AG04450 (cell line): ENCODE data around the gene SGPL1. TPM values are rescaled to one million over a fixed set of nuclear protein-coding genes. Genes with fewer than 3 reads are reported as not detected.

ENCODE experiments used
- CTCF ChIA-PET: fragments of 300-600, 350-600 bp; formaldehyde crosslinking; extraction: SDS; loops from one replicate; lab custom pipeline; 2022; ENCODE audit warnings: antibody characterized with exemption, inconsistent platforms; lab: Charles Lee
- POLR2A ChIA-PET: fragments of 350-600 bp; formaldehyde crosslinking; extraction: SDS; loops from one replicate; lab custom pipeline; 2021; ENCODE audit warnings: antibody characterized with exemption, inconsistent platforms; lab: Yijun Ruan, JAX
- DNase-seq: peaks from one replicate; pipeline ENCODE4 v3.0.0-alpha.2; 2011; ENCODE audit warnings: low read depth, low spot score
- H3K27ac ChIP-seq: one replicate; pipeline ENCODE4 v1.5.1; 2012; ENCODE audit warnings: low read depth, low read length, control low read depth
- H3K27me3 ChIP-seq: one replicate; pipeline ENCODE4 v1.6.0; 2012; ENCODE audit warnings: low read length; ENCODE audit not compliant: control insufficient read depth, insufficient read depth
- H3K4me3 ChIP-seq: 2 replicates; pipeline ENCODE4 v1.5.1; 2011; ENCODE audit warnings: mild to moderate bottlenecking, low read depth, low read length, control low read depth
- H3K9me3 ChIP-seq: 2 replicates; pipeline ENCODE4 v1.5.1; 2012; ENCODE audit warnings: low read length; ENCODE audit not compliant: control insufficient read depth, insufficient read depth
- polyA plus RNA-seq: library from polyadenylated mRNA; depleted of rRNA; stranded (reverse); fragments of >200 nt; gene quantifications from 2 replicates; pipeline ENCODE4 v1.2.3, GENCODE V29; 2011
- TF ChIP-seq, protein P1 (sequence below): IDR thresholded peaks from 2 replicates; pipeline ENCODE4 v1.5.1; 2011; ENCODE audit warnings: low read depth, low read length, control low read depth, inconsistent platforms

The SGPL1 gene
- polyA plus RNA-seq, 1 experiment = 30.8 TPM

DNA sequence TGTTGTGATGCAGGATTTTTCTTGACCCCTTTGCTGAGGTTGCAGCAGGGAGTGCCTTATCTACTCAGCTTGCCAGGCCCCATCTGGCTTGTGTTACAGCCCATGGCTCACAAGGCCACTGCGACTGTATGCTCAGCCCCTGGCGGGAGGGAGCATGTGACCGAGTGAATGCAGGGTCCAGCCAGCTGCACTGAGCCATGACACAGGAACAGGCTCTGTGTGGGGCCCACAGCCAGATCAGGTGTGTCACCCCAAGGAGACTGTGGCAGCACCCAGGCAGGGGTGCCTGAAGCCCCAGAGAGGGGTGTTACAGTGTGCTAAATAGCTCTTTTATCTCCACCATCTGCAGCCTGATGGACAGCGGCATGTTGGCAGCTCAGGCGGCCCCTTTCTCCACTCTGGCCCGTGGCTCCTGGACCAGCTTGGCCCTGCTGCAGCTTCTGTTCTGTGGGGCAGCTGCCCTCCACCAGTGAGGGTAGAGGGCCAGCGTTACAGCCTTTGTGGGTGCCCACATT is 75.2 kb downstream of the SGPL1 start:
- H3K27ac ChIP-seq = no peak overlapping the region
- DNase-seq = no peak
- no peak overlapping the region for H3K4me3 ChIP-seq
- H3K9me3 ChIP-seq = no peaks in the 10 kb centered on the region; the same call in 1 of the 2 replicates
- TF ChIP-seq, protein P1, sequence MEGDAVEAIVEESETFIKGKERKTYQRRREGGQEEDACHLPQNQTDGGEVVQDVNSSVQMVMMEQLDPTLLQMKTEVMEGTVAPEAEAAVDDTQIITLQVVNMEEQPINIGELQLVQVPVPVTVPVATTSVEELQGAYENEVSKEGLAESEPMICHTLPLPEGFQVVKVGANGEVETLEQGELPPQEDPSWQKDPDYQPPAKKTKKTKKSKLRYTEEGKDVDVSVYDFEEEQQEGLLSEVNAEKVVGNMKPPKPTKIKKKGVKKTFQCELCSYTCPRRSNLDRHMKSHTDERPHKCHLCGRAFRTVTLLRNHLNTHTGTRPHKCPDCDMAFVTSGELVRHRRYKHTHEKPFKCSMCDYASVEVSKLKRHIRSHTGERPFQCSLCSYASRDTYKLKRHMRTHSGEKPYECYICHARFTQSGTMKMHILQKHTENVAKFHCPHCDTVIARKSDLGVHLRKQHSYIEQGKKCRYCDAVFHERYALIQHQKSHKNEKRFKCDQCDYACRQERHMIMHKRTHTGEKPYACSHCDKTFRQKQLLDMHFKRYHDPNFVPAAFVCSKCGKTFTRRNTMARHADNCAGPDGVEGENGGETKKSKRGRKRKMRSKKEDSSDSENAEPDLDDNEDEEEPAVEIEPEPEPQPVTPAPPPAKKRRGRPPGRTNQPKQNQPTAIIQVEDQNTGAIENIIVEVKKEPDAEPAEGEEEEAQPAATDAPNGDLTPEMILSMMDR = no peak
- ChIA-PET POLR2A (no interaction called here), CTCF (interaction anchor here (2.6 kb wide), 1 partner anchor 12 kb away, joined by 15 read pairs; no protein-coding TSS in a partner anchor)
- H3K27me3 ChIP-seq = no peaks in the 10 kb centered on the region

DNA sequence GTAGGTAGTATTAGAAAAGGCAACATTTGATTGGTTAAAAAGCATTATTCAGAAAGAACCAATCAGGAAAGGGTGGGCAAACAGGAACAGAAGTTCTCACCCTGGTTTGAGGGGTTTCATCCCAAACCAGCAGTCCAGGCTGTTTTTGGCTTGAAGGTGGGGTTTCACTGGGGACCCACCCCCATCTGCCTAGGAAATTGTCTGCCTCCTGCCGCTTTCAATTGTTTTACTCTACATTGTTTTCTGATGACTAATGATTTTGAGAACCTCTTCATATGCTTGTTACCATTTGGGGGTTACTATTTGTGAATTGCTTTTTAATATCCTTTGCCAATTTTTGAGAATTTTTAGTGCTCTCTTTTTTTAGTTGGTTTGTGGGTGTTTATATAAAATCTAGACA is 75.9 kb downstream of the SGPL1 start:
- H3K27me3 ChIP-seq = peaks cover 5% of the 10 kb centered on the region
- H3K4me3 ChIP-seq = no peak overlapping the region
- TF ChIP-seq, protein P1 = no peak
- no peaks in the 10 kb centered on the region; the same call in none of the 2 replicates for H3K9me3 ChIP-seq
- CTCF ChIA-PET = interaction anchor here (2.6 kb wide), 1 partner anchor 12 kb away, joined by 15 read pairs; no protein-coding TSS in a partner anchor
- no peak for DNase-seq
- POLR2A ChIA-PET = no interaction called here
- no peak overlapping the region for H3K27ac ChIP-seq

DNA sequence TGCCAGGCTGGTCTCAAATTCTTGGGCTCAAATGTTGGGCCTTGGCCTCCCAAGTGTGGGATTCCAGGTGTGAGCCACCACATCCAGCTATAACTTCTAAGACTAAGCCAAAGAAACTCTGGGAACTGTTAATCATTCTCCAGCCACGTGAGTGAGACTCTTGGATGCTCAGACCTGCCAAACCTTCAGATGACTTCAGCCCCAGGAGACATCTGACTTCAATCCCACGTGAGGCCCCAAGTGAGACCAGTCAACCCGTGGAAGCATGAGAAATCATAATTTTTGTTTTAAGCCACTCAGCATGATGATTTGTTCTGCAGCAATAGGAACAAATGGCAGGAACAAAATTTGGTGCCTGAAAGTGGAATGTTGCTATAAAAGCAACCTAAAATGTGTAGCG is 76.9 kb downstream of the SGPL1 start:
- POLR2A ChIA-PET = no interaction called here
- TF ChIP-seq, protein P1 = no peak
- Histone ChIP-seq H3K27ac (no peak overlapping the region), H3K27me3 (peaks cover 9% of the 10 kb centered on the region), H3K9me3 (no peaks in the 10 kb centered on the region; the same call in none of the 2 replicates), H3K4me3 (no peak overlapping the region)
- CTCF ChIA-PET = interaction anchor here (0.7 to 1.1 kb wide), 2 partner anchors 9 to 11 kb away, joined by 4 to 7 read pairs; no protein-coding TSS in a partner anchor
- no peak for DNase-seq

DNA sequence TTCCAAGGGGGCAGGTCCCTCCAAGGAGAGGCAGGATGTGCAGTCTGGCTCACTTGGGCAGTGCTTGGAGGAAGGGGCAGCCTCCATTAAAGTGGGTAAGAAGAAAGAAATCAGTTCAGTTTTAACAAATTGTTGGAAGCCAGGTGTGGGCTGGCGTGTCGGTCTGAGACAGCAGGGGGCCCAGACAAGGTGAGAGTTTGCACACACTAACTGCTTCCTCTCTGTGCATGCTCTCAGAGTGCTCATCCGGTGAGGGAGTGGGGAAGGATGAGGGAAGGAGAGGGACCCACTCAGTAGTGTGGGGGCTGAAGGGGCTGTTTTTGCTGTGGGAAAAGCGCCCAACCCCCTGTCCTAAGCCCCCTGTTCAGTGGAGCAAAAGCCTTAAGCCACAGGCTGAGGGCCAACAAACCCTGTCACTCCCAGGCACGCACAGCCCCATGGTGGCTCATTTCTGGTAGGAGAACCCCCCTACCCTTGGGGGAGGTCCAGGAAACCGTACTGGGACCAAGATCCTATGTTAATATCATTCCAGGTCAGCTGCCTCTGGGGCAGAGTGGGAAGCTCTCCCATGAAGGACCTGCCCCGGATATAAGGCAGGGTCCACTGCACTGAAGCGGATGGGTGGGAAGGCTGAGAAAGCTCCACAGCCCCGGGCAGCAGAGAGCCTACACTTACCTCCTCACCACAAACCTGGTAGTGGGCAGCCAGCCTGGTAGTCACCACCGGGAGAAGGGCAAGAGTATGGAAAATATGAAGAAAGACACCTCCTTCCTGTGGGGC is 77.7 kb downstream of the SGPL1 start:
- ChIA-PET POLR2A (no interaction called here), CTCF (interaction anchor here (1.1 kb wide), 2 partner anchors 10 kb away, joined by 4 read pairs; no protein-coding TSS in a partner anchor)
- no peak overlapping the region for H3K27ac ChIP-seq
- H3K27me3 ChIP-seq = peaks cover 11% of the 10 kb centered on the region
- DNase-seq = no peak
- H3K9me3 ChIP-seq = no peaks in the 10 kb centered on the region; the same call in 1 of the 2 replicates
- H3K4me3 ChIP-seq = no peak overlapping the region
- TF ChIP-seq, protein P1 = no peak

DNA sequence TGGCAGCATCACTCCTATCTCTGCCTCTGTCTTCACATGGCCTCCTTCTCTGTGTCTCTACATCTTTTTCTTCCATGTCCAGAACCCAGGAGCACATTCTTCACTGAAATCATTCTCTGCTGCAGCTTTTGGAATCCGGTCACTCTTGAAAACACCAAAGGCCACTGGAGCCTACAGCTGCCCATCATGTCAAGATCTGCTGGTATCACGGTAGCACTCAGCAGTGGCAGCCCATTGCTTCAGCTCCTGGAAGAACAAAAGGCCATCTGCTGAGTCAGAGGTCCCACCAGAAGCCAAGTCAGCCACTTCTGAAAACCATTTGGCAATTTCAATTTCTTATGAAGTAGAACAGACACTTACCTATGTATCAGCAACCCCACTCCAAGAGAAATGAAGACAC is 78.7 kb downstream of the SGPL1 start:
- ChIA-PET POLR2A (no interaction called here), CTCF (interaction anchor here (1.1 kb wide), 1 partner anchor 9 kb away, joined by 4 read pairs; no protein-coding TSS in a partner anchor)
- H3K27ac ChIP-seq = no peak overlapping the region
- peaks cover 17% of the 10 kb centered on the region for H3K27me3 ChIP-seq
- H3K4me3 ChIP-seq = no peak overlapping the region
- no peaks in the 10 kb centered on the region; the same call in 1 of the 2 replicates for H3K9me3 ChIP-seq
- DNase-seq = no peak
- TF ChIP-seq, protein P1 = no peak
